Activated T-helper 9 cell treated with anti-CD3 and anti-CD28 coated beads, Interleukin-2, amount 50 U/mL, for 16 hours (primary cell): ENCODE measurements around the gene MAFG.

Experiments
- DNase-seq: peaks from one replicate; pipeline ENCODE4 v3.0.0-alpha.2; 2020; ENCODE audit warnings: low read depth

MAFG gene

GRCh38 chr17:81927653-81928543 lies at the start of gene MAFG:
MAFG (minus strand) TSS chr17:81927735; CDS start chr17:81923185, 4,550 bp downstream.
- peak; percentile 87 for DNase-seq

GRCh38 chr17:81976332-81977210 lies 49.0 kb upstream of the MAFG start:
- no peak for DNase-seq

GRCh38 chr17:81973432-81973831 lies 45.9 kb upstream of the MAFG start:
- no peak for DNase-seq

DNA sequence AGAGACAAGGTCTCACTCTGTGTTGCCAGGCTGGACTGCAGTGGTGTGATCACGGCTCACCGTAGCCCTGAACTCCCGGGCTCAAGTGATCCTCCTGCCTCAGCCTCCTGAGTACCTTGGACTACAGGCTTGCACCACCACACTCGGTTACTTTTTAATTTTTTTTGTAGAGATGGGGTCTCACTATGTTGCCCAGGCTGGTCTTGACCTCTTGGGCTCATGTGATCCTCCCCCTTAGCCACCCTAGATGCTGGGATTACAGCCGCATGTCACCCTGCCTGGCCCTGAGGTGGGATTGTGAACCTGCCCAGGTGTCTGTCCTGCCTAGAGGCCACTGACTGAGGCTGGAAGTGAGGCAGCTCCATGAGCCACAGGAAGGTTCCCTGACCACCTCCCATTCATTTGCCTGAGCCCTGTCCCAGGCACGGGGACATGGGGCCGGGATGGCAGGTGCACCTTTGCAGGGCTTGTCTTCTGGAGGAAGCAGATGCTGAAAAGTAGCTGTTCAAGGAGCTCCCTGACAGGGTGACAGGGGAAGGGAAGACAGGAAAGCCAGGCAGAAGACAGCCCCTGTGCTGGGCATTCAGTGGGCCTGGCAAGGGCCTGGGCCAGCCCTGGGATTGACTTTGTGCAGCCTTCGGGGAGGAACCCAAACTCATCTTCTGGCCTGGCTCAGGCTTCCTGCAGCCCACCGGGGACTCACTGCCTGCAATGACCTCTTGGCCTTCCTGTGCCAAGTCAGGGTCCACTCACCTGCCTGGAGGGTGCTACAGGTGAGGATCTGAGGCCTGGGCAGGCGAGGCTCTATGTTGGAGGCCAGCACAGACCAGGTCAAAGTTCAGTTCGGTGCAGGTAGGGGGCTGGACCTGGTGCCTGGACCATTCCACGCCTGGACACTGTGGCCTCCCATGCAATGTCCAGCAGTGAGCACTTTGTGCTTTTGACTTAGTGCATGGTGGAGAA lies 41.6 kb upstream of the MAFG start:
- DNase-seq: no peak

- no peak for DNase-seq
These were observed 40.8 kb upstream of the MAFG start for GRCh38 chr17:81968396-81968745.

GRCh38 chr17:81967533-81968395 lies 40.2 kb upstream of the MAFG start:
- DNase-seq: peak; percentile 77

- DNase-seq: no peak
These were observed 39.7 kb upstream of the MAFG start for GRCh38 chr17:81967244-81967532.

DNA sequence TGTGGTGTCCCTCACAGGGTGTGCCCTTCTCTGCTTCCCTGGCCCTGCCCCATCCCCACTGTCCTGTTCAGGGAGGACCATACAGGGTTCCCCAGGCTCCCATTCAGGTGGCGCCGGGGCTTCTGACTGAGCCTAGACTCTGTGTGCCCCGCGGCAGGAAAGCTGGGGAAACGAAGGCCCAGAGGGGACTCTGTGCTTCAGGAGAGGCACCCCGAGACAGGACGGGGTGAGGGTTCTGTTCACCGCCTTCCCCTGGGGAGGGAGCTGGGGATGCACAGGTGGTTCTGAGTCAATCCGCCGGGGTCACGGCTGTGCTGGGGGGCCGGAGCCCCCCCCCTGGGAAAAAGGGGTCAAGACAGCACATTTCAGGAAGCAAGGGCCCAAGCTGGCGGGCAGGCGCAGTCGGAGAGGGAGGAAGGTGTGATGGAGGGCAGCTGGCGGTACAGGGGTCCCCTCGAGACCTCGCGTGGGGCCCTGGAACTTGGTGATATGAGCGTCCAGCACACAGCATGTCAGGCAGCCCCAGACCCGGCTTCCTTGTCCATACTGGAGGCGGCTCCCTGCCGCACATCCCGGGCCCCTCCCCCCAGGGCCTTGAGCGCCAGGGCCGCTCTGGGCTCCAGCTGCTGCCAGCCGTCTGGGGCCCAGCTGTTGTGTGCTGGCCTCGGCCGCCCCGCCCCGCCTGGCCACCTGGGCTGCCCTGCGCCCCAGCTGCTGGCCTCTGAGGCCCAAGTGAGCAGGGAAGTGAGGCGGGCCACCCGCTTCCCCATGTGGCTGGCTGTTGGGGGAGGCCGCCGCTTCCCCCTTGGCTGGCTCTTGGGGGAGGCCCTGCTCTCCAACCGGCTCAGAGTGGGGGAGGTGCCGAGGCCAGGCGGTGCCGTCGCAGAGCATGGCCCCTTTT lies 39.1 kb upstream of the MAFG start:
- no peak for DNase-seq

GRCh38 chr17:81964081-81964849 lies 36.7 kb upstream of the MAFG start:
- DNase-seq: no peak

- no peak for DNase-seq
These were observed 35.2 kb upstream of the MAFG start for GRCh38 chr17:81962499-81963441.

- no peak for DNase-seq
These were observed 34.3 kb upstream of the MAFG start for GRCh38 chr17:81961521-81962498.

DNA sequence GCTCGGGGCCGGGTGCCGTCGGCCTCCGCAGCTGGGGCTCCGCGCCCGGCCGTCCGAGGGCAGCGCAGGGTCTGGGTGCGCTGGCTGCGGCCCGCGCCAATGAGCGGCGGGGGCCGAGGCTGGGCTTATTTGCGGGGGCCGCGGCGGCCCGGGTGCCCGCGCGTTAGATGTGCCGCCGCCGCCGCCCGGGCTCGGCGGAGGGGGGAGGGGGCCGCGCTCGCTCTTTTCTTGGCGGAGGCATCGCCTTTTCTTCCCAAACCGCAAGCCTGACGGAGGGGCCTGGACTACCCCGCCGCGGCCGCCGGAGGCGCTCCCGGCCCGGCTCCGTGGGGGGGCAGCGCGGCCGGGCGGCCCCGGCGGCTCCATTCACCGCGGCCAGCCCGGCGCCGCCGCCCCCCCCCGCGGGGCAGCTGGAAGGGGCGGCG lies 33.6 kb upstream of the MAFG start, which contains the start of gene NOTUM:
NOTUM (minus strand) TSS at position 101 of the 425 bp plus-strand sequence. CDS start 278 bp downstream, outside the sequence.
- no peak for DNase-seq

GRCh38 chr17:81960130-81960958 lies 32.8 kb upstream of the MAFG start:
- no peak for DNase-seq

GRCh38 chr17:81959362-81960129 lies 32.0 kb upstream of the MAFG start:
- peak; percentile 75 for DNase-seq
